Neural crest cell (in vitro differentiated cells): ENCODE data around the gene ZNF446. TPM values are rescaled to one million over a fixed set of nuclear protein-coding genes. Genes with fewer than 3 reads are reported as not detected.
A peak's percentile ranks its signal among the peaks of the same experiment; 100 is the strongest.
"Not testable (repeated sequence)": the region's sequence is repeated elsewhere in the genome, so short reads cannot be mapped to it uniquely, and the experiment has no call there.

Experiments
- DNase-seq: peaks from one replicate; pipeline ENCODE4 v3.0.0; 2021; ENCODE audit warnings: low read depth, mixed read lengths, low spot score
- H3K27ac Mint-ChIP-seq: one replicate; pipeline ENCODE4 v1.8.0; 2021; ENCODE audit warnings: mild to moderate bottlenecking, mixed read lengths; ENCODE audit not compliant: unreplicated experiment
- H3K27me3 Mint-ChIP-seq: 2 replicates; pipeline ENCODE4 v1.8.0; 2021; ENCODE audit warnings: low read depth, mild to moderate bottlenecking, mixed read lengths
- H3K36me3 Mint-ChIP-seq: 2 replicates; pipeline ENCODE4 v1.8.0; 2021; ENCODE audit warnings: low read depth, mild to moderate bottlenecking, mixed read lengths
- H3K4me1 Mint-ChIP-seq: 2 replicates; pipeline ENCODE4 v1.8.0; 2021; ENCODE audit warnings: mixed read lengths
- H3K4me3 Mint-ChIP-seq: one replicate; pipeline ENCODE4 v1.8.0; 2021; ENCODE audit warnings: mild to moderate bottlenecking, mixed read lengths
- H3K9me3 Mint-ChIP-seq: 2 replicates; pipeline ENCODE4 v1.8.0; 2021; ENCODE audit warnings: mixed read lengths
- total RNA-seq: library from RNA; stranded (reverse); gene quantifications from 2 replicates; pipeline ENCODE4 v1.2.1, GENCODE V29; 2021
- TF ChIP-seq, protein P1 (sequence below): fragments of 200-600 bp; sonication (generic); conservative IDR thresholded peaks from 2 replicates; pipeline ENCODE4 v1.5.0; 2021; ENCODE audit warnings: antibody characterized with exemption, mild to moderate bottlenecking

The ZNF446 gene
- total RNA-seq, 1 donor from 2014 or later, result 18.6 TPM

DNA sequence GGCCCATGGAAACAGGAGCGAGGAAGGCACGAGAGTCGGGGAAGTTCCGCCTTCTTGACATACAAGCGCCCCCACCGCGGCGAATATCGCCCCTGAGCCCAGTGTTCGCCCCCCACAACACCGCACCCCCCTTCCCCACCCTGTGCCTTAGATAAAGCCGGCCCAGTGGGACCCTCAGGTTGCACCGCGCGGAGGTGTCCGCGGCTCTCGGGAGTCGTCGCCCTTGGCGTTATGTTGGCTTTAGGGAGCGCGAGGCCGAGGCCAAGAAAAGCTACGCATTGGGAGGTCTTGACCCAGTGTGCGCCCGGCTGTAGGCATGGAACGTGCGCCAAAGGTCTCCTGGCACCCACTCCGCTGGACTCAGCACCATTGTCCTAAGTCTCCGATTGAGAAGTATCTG is 35.6 kb upstream of the ZNF446 start:
- TF ChIP-seq, protein P1, sequence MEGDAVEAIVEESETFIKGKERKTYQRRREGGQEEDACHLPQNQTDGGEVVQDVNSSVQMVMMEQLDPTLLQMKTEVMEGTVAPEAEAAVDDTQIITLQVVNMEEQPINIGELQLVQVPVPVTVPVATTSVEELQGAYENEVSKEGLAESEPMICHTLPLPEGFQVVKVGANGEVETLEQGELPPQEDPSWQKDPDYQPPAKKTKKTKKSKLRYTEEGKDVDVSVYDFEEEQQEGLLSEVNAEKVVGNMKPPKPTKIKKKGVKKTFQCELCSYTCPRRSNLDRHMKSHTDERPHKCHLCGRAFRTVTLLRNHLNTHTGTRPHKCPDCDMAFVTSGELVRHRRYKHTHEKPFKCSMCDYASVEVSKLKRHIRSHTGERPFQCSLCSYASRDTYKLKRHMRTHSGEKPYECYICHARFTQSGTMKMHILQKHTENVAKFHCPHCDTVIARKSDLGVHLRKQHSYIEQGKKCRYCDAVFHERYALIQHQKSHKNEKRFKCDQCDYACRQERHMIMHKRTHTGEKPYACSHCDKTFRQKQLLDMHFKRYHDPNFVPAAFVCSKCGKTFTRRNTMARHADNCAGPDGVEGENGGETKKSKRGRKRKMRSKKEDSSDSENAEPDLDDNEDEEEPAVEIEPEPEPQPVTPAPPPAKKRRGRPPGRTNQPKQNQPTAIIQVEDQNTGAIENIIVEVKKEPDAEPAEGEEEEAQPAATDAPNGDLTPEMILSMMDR, result no peak
- H3K9me3 Mint-ChIP-seq, result peaks cover 27% of the 10 kb centered on the region
- peaks cover 5% of the 10 kb centered on the region for H3K27me3 Mint-ChIP-seq

DNA sequence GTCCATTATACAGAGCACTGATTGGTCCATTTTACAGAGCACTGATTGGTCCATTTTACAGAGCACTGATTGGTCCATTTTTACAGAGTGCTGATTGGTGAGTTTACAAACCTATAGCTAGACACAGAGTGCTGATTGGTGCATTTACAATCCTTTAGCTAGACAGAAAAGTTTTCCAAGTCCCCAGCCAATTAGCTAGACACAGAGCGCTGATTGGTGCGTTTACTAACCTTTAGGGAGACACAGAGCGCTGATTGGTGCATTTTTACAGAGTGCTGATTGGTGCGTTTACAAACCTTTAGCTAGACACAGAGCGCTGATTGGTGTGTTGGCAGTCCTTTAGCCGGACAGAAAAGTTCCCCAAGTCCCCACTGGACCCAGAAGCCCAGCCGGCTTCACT is 33.2 kb upstream of the ZNF446 start:
- not testable (repeated sequence) for H3K4me3 Mint-ChIP-seq
- H3K9me3 Mint-ChIP-seq, result peaks cover 23% of the 10 kb centered on the region
- H3K36me3 Mint-ChIP-seq, result peaks cover 24% of the 10 kb centered on the region

More for the DNA sequence above, 35.6 kb upstream of the ZNF446 start:
- DNase-seq, result no peak
- peaks cover 32% of the 10 kb centered on the region for H3K36me3 Mint-ChIP-seq
- H3K4me1 Mint-ChIP-seq, result no peaks in the 10 kb centered on the region
- H3K27ac Mint-ChIP-seq, result no peak overlapping the region
- H3K4me3 Mint-ChIP-seq, result peak overlapping the region; percentile 67

DNA sequence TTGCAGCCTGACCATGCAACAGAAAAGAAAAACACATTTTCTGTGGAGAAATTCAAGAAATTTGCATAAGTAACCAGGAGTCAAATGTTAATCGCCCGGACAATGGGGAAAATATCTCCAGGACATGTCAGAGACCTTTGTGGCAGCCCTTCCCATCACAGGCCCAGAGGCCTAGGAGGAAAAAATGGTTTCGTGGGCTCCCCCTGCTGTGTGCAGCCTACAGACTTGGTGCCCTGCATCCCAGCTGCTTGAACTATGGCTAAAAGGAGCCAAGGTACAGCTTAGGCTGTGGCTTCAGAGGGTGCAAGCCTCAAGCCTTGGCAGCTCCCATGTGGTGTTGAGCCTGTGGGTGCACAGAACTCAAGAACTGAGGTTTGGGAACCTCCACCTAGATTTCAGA is 27.3 kb upstream of the ZNF446 start:
- H3K4me1 Mint-ChIP-seq, result peaks cover 19% of the 10 kb centered on the region
- H3K36me3 Mint-ChIP-seq, H3K9me3 Mint-ChIP-seq, H3K4me3 Mint-ChIP-seq, H3K27ac Mint-ChIP-seq, DNase-seq: not testable (repeated sequence)
- H3K27me3 Mint-ChIP-seq, result peaks cover 19% of the 10 kb centered on the region

More for the DNA sequence above, 33.2 kb upstream of the ZNF446 start:
- DNase-seq, H3K27ac Mint-ChIP-seq, H3K4me1 Mint-ChIP-seq, H3K27me3 Mint-ChIP-seq: not testable (repeated sequence)

DNA sequence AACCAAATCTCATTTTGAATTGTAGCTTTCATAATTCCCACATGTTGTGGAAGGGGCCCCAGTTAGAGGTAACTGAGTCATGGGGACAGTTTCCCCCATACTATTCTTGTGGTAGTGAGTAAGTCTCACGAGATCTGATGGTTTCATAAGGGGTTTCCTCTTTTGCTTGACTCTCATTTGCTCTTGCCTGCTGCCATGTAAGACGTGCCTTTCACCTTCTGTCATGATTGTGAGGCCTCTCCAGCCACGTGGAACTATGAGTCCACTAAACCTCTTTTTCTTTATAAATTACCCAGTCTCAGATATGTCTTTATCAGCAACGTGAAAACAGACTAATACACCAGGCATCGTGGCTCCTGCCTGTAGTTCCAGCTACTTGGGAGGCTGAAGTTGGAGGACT is 26.2 kb upstream of the ZNF446 start:
- H3K4me1 Mint-ChIP-seq, result peaks cover 19% of the 10 kb centered on the region

DNA sequence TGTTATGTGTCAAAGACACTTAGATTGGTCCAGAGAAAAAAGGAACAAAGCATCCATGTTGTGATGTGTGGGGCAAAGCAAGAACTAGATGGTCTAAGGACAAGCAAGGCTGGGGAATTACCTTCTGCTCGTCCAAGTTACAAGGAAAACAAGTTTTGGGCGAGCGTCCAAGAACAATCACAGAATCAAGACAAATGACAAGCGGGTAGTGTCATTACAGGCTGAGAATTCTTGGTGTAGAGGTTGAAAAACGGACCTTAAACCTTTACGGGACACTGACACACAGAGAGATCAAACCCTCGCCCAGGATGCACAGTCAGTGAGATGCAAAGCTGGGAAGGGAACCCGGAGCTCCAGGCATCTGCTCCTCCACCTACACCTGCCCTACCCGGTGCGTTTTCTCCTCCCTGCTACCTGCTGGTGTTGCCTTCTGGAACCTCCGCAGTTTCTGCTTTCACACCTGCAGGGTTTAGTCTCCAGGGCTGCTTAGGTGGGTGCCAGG is 25.2 kb upstream of the ZNF446 start:
- DNase-seq, result no peak
- Mint-ChIP-seq H3K4me1 (peaks cover 19% of the 10 kb centered on the region), H3K36me3 (peaks cover 7% of the 10 kb centered on the region), H3K4me3 (peak overlapping the region; percentile 95), H3K9me3 (peaks cover 8% of the 10 kb centered on the region), H3K27me3 (peaks cover 19% of the 10 kb centered on the region), H3K27ac (no peak overlapping the region)
- TF ChIP-seq, protein P1, result no peak

More for the DNA sequence above, 26.2 kb upstream of the ZNF446 start:
- not testable (repeated sequence) for H3K9me3 Mint-ChIP-seq, DNase-seq, H3K4me3 Mint-ChIP-seq, H3K36me3 Mint-ChIP-seq, H3K27ac Mint-ChIP-seq
- H3K27me3 Mint-ChIP-seq, result peaks cover 19% of the 10 kb centered on the region

DNA sequence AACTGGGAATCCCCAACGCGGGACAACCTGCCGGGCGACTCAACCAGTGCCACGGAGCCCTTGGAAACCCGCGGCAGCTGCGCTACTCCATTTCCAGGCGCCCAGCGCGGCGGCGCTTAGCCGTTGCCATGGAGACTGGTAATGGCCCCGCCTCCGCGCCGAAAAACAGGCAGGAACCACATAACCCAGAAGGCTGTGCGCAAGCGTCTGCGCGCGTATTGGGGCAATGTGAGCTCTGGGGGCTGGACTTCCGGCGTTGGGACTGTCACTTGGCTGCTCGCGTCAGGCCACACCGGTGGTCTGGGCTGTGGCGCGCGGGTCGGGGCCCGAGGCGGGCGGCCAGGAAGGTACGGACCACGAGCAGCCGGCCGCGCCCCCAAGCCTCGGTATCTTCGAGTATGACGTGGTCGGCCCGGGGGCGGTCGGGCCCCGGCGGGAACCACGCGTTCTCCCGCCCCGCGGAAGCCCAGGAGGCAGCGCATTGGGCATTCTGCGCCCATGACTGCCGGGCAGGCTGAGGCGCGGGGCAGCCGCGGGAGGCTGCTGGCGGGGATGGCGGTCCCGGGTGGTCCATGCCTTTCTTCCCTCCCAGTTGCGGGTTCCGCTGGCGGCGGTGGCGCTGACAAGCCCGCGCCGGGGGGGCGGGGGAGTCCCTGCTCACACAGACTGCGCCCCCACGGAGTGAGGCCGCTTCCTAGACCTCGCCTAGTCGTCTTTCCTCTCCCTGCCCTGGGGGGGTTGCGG is 24.6 kb upstream of the ZNF446 start, which contains the start of gene ZNF324B:
Gene ZNF324B (plus strand): TSS at position 265 of the 744 bp plus-strand sequence. CDS start 2,080 bp downstream, outside the sequence.
- peak; percentile 92 for DNase-seq
- Mint-ChIP-seq H3K27ac (peak within 1 kb of the TSS; percentile 43), H3K9me3 (peaks cover 8% of the 10 kb centered on the region), H3K27me3 (peaks cover 17% of the 10 kb centered on the region), H3K4me1 (peaks cover 19% of the 10 kb centered on the region), H3K36me3 (peaks cover 7% of the 10 kb centered on the region), H3K4me3 (peak within 1 kb of the TSS; percentile 95)
- TF ChIP-seq, protein P1, result no peak

DNA sequence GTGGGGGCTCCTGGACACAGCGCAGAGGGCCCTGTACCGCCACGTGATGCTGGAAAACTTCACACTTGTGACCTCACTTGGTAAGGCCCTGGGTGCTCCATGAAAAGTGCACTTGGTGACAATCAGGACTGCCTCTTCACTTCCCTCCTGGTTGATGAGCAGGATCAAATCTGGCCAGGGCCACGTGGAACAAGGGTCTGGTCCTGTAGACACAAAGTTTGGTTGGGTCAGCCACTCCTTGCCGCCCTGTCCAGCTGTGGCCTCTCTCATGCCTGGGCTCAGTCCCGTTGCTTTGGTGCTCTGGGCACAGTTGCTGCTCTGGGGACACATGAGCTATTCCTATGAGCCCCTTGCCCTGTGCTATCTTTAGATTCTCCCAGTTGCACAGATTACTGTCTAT is 22.4 kb upstream of the ZNF446 start:
- Mint-ChIP-seq H3K9me3 (peaks cover 2% of the 10 kb centered on the region), H3K27ac (peak overlapping the region; percentile 12), H3K27me3 (peaks cover 15% of the 10 kb centered on the region), H3K36me3 (peaks cover 8% of the 10 kb centered on the region), H3K4me1 (peaks cover 19% of the 10 kb centered on the region), H3K4me3 (peak overlapping the region; percentile 80)
- no peak for DNase-seq
- TF ChIP-seq, protein P1, result no peak
